Erythroblast (primary cell): ENCODE results near the gene MAGI1.

Experiments
- GATA1 ChIP-seq: IDR thresholded peaks from 2 replicates; pipeline ENCODE4 v1.6.1; 2011; ENCODE audit warnings: low read depth, mild to moderate bottlenecking, control low read depth, low read length, moderate library complexity
- POLR2A ChIP-seq: IDR thresholded peaks from 2 replicates; pipeline ENCODE4 v1.6.1; 2011; ENCODE audit warnings: mild to moderate bottlenecking, low read length

DNA sequence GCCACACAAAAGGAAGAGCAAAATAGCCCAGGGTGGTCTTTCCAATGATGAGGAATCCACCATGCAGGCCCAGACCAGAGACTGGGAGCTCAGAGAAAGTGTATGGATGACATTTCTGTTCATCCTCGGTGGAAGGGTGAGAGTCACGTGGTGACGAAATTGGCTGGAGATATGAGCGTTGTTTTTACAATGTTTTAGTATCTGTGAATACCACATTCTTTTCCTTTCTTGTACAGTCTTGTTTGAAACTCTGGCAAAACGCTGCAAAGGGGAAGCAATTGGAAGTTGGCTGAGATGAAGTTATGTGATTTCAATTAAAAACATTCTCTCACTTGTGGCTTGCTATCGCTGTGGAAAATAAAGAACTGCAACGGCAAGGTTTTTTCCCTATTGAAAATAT, 137.5 kb downstream of the MAGI1 start:
- TF ChIP-seq POLR2A (no peak), GATA1 (no peak)
